HT1080 (cell line): Measurements from ENCODE around the gene KIF20B. TPM values are rescaled to one million over a fixed set of nuclear protein-coding genes. Genes with fewer than 3 reads are reported as not detected.
"Not testable (repeated sequence)": the region's sequence is repeated elsewhere in the genome, so short reads cannot be mapped to it uniquely, and the experiment has no call there.

Experiments used
- DNase-seq: peaks from one replicate; pipeline ENCODE4 v3.0.0-alpha.2; 2015; ENCODE audit warnings: low read depth
- total RNA-seq: library from RNA; depleted of rRNA; stranded (reverse); fragments of >200 nt; shearing (Covaris generic); gene quantifications from 2 replicates; pipeline ENCODE4 v1.2.3, GENCODE V29; 2014

KIF20B gene
- total RNA-seq, 1 experiment from 2014 or later, result 20.8 TPM

DNA sequence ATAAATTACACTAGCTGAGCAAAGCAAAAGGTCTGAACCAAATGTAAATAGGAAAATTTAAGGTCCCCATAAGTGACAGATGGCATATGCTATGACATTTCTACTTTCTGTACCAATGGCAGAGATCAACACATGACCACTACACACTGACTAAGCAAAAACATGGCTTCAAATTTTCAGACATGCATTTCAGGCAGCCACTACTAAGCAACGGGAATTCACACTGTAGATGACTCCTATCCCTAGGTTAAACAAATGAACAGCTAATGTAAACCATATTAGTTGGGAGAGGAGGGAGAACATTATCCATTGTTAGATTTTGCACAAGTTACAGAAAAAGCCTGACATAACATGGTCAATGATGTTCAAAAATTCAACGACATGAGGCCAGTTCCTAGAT, 11.4 kb upstream of the KIF20B start:
- DNase-seq, result no peak

- DNase-seq, result no peak
Measured at GRCh38 chr10:89692416-89692815, 9.0 kb upstream of the KIF20B start.

DNA sequence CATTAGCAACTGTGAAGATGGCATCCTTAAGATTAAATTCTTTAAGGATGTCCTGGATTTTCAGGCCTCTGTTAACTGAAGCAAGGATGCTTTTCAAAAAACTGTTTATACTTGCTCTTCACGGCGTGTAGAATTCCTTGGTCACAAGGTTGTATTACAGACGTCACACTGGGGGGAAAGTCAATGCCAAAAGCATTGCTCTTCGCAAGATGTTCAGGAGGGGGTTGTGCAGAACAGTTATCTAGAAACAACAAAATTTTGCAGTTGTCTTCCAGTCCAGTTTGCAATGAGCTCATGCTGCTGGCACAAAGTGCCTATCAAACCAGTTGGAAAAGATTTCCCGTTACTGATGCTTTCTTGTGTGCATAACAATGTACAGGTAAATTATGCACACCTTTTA, 8.2 kb upstream of the KIF20B start:
- no peak for DNase-seq

DNA sequence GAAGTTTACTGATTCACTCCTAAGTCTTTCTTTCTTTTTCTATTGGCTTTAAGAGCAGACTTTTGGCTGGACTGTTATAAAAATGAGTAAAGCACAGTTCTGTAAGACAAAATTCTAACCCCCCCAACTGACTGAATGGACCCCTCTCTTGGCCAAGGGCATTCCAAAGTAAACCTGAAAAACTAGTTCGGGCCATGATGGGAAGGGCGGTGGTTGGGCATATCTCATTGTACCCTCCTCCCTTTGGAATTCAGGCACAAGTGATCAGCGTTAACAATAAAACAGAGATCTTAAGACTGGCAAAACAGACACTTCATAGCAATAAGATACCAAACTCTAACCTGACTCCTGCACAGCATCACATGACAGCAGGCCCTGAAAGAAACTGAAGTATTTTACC, 6.1 kb upstream of the KIF20B start:
- DNase-seq, result no peak

GRCh38 chr10:89697946-89698345, 3.4 kb upstream of the KIF20B start:
- DNase-seq, result no peak

DNA sequence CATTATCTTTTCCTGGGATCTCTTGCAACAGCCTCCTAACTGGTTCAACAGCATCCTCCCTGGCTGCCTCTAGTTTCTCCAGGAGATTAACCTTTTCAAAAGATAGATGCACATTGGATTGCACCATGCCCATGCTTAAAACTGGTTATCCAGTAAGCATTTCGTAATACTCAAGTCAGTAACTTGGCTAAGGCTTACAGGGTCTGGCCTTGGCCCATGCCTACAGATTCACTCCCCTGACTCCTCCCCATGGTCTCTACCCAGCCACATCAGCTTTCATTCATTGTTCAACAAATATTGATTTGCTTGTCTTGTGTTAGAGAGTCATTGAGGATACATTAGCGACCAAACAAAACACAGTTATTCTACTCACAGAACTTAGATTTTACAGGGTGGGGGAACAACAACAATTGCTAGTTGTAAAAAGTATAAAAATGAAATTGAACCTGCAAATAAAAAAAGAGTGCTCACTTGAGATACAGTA, 1.8 kb upstream of the KIF20B start:
- no peak for DNase-seq

DNA sequence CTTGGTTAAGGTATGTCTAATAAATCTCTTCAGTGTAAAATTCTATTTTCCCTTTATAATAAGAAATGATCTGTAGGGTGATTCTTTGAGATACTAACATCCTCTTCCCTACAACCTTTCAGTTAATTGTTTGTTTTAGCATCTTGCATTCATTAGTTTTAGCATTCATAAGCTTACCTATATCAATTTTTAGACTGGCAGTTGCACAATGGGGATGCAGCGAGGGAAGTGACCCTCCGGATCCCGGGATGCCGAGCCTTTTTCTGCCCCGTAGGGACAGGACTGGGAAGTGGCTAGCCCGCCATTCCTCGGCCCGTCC, 508 bp upstream of the KIF20B start:
- DNase-seq, result no peak

DNA sequence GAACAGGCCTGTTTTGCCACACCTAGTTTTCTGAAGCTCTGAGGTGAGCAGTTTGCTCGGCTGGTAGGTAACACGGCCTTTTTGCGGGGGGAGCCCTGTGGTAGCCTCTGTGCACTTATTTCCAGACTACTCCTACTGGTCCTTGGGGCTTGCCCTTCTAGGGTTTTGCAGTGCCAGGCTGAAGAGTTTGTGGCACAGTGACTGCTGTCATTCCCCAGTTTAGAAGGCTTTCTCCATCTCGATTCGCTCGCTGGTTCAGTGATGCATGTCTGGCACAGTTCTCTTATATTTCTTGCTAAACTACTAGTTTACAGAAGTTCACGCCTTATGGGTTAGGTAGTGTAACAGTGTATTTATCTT, 711 bp downstream of the KIF20B start:
- DNase-seq, result peak; percentile 28

- no peak for DNase-seq
Measured at GRCh38 chr10:89705466-89705865, 4.1 kb downstream of the KIF20B start.

GRCh38 chr10:89706011-89706410, 4.6 kb downstream of the KIF20B start:
- peak; percentile 9 for DNase-seq

DNA sequence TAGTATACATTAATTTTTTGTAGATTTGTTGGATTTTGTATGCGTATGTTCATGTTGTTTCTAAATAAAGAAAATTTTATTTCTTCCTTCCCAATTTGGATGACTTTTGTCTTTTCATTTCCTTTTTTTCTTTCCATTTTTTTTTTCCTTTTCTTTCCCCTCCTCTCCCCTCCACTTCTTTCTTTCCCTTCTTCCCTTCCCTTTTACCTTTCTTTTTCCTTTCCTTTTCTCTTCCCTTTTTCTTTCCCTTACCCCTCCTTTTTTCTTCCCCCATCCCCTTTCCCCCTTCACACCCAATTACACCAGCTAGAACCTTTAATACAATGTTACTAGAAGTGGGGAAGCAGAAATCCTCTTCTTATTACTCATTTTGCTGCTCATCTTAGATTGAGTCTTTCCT, 6.0 kb downstream of the KIF20B start:
- DNase-seq, result no peak

DNA sequence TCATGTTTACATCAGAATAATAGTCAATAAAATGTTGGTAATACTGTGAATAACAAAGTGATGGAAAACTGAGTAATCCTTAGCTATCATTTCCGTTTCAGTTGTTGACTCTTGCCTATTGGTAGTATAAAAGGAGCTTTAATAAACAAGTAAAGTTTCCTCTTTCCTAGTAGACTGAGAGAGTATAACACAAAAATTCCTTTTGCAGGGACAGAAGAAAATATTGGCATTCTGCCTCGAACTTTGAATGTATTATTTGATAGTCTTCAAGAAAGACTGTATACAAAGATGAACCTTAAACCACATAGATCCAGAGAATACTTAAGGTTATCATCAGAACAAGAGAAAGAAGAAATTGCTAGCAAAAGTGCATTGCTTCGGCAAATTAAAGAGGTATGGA, 9.4 kb downstream of the KIF20B start:
- no peak for DNase-seq

DNA sequence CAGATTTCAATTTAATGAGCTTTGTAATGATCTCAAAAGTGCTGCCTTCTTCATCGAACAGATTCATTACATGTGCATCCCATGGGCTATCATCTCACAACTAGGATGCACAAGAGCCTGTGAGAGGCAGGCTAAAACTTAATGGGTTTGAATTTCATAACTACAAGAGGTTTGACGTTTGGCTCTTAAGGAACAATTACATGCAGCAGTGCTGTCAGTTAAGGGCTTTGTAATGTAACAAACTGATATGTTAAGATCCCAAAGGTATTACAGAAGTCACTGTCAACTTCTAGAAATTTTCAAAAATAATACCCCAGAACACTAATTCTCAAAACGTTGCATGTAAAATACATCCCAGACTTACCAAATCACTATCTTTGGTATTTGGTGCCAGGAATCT, 33.2 kb downstream of the KIF20B start:
- no peak for DNase-seq

GRCh38 chr10:89738551-89739209, 37.3 kb downstream of the KIF20B start:
- no peak for DNase-seq

DNA sequence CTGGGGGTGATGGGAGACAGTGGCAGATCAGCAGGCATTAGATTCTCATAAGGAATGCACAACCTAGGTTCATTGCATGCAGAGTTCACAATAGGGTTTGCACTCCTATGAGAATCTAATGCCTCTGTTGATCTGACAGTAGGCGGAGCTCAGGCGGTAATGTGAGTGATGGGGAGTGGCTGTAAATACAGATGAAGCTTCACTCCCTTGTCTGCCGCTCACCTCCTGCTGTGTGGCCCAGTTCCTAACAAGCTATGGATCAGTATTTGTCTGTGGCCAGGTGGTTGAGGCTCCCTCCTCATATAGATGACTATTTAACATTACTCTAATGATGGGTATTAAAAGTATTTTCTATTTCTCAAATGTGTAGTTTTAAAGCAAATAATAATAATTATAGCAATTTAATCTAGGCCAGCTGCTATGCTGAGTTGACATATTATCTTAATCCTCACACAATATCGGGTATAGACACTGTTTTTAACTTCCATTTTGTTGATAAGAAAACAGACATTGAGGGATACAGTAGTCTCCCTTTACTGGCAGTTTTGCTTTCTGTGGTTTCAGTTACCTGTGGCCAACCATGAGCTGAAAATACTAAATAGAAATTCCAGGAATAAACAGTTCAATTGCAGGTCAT, 39.9 kb downstream of the KIF20B start:
- no peak for DNase-seq

DNA sequence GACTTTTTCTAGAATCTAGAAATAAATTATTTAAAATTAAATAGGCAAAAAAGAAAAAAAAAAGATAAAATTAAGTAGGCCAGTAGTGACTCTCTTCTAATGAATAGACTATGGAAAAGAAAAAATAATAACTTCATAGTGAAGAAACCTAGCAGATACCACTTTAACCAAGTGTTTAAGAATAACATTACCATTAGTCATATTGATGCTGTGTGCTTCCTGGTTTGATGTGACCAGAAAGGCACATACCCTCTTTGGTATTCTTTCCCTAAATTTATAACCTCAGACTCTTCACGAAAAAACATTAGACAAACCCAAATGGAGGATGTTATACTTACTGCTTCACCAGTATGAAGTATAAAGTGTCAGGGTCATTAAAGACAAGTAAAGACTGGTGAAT, 42.6 kb downstream of the KIF20B start:
- peak; percentile 3 for DNase-seq

GRCh38 chr10:89745903-89746302, 44.5 kb downstream of the KIF20B start:
- no peak for DNase-seq

- no peak for DNase-seq
Measured at GRCh38 chr10:89750441-89750840, 49.1 kb downstream of the KIF20B start.

- no peak for DNase-seq
Measured at GRCh38 chr10:89755374-89755773, 54.0 kb downstream of the KIF20B start.

DNA sequence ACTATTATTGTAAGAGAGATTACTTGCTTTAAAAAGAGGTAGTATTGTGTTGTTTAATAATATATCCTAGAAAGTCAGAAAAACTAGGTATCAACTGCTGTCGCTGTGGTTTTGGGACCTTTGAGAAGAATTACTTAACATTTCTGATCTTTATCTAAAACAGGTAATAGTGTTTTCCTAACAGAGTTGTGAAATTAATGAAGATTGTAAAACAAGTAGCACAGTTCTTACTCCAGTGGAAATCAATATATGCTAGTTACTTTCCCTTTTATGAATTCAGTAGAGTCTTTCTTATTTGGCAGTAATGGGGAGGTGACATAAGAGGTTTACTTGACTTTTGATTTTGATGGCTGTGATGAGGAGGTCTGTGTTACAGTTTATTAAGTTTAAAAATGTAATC, 58.1 kb downstream of the KIF20B start:
- DNase-seq, result no peak

- not testable (repeated sequence) for DNase-seq
Measured at GRCh38 chr10:89763671-89764070, 62.3 kb downstream of the KIF20B start.

DNA sequence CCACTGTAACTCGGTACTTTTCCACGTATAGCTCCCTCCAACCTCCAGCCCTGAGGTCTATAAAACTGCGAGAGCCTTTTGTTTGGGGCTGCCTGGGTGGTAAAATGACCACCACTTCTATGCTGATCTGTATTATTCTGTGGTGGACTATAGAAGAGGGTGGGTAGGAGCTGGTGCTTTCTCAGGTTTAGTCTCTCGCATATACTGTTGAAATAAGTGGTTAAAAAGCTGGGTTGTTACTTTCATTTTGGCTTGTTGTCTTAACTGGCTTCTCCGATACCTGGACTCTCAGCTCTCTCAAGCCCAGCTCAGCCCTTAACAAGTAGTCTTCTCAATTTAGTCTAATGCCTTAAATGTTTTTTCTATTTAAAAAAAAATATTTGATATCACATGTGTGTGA, 70.3 kb downstream of the KIF20B start:
- no peak for DNase-seq

DNA sequence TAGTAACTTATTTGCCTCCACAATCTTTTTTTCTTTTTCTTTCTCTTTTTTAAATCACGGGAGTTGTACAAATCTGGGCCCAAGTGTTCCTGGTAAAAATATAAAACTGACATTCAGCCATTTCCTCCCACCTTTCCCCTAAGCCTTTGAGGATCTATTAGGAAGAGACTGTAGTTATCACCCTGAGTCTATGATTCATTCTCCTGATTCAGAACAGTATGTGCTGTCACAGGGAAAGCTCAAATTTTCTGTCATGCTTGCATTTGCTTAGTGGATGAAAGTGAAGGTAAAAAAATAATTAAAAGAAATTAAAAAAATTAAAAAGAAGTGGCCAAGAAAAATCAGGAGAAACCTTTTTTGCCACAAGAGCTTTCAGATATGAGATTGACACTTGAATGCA, 71.7 kb downstream of the KIF20B start:
- DNase-seq, result no peak

GRCh38 chr10:89776665-89777064, 75.3 kb downstream of the KIF20B start:
- DNase-seq, result no peak
